ENCODE measurements around the gene DCUN1D4. TPM values are rescaled to one million over a fixed set of nuclear protein-coding genes. Genes with fewer than 3 reads are reported as not detected.

DCUN1D4 gene
- total RNA-seq, 1 donor, result 60.4 TPM

DNA sequence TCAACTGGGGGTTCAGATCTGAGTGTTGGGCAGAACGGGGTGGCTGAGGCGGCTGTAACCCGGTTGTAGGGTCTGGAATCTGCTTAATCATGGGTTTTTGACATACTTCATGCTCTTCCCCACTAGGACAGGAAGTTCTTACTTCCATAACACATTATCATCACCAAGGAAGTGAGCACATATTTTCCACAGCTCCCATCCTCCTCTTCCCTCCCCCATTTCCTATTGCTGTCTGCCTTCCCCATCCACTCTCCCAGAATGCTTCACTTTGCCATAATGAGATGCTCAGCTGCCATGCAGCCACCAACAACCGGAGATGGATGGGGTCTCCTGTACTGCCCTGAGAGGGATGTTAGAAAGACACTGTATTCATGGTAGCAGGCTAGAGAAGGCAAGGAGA, 6.4 kb upstream of the DCUN1D4 start:
- Histone ChIP-seq H3K27ac (ENCODE audit: low read depth, low read length) (no peak overlapping the region), H3K36me3 (ENCODE audit: insufficient read depth, low read length) (no peaks in the 10 kb centered on the region), H3K4me3 (ENCODE audit: insufficient read depth, low read length) (no peak overlapping the region), H2AFZ (ENCODE audit: low read length) (peak overlapping the region; percentile 38), H4K20me1 (ENCODE audit: insufficient read depth, low read length) (no peaks in the 10 kb centered on the region), H3K27me3 (ENCODE audit: insufficient read depth, low read length) (no peaks in the 10 kb centered on the region), H3K4me1 (ENCODE audit: insufficient read depth, low read length) (peaks cover 5% of the 10 kb centered on the region), H3K9me3 (ENCODE audit: low read depth, low read length) (no peaks in the 10 kb centered on the region), H3K79me2 (ENCODE audit: insufficient read depth, low read length) (no peaks in the 10 kb centered on the region), H3K4me2 (ENCODE audit: insufficient read depth, low read length) (no peak overlapping the region)
- no peak for TF ChIP-seq CTCF (IDR thresholded peaks at IDR 0.05; ENCODE audit: extremely low read depth, low read depth, low read length)
- DNase-seq (ENCODE audit: insufficient read length, low spot score, missing footprints), result no peak

GRCh38 chr4:51840781-51841180, 2.2 kb upstream of the DCUN1D4 start:
- no peak overlapping the region for H2AFZ ChIP-seq (ENCODE audit: low read length)
- no peaks in the 10 kb centered on the region for H3K36me3 ChIP-seq (ENCODE audit: insufficient read depth, low read length)
- peak; percentile 59 for DNase-seq (ENCODE audit: insufficient read length, low spot score, missing footprints)
- H3K27ac ChIP-seq (ENCODE audit: low read depth, low read length), result no peak overlapping the region
- TF ChIP-seq CTCF (IDR thresholded peaks at IDR 0.05; ENCODE audit: extremely low read depth, low read depth, low read length), result no peak
- H3K4me3 ChIP-seq (ENCODE audit: insufficient read depth, low read length), result no peak overlapping the region
- H4K20me1 ChIP-seq (ENCODE audit: insufficient read depth, low read length), result peaks cover 8% of the 10 kb centered on the region
- no peaks in the 10 kb centered on the region for H3K27me3 ChIP-seq (ENCODE audit: insufficient read depth, low read length)
- no peak overlapping the region for H3K4me2 ChIP-seq (ENCODE audit: insufficient read depth, low read length)
- H3K79me2 ChIP-seq (ENCODE audit: insufficient read depth, low read length), result peaks cover 20% of the 10 kb centered on the region
- no peaks in the 10 kb centered on the region for H3K9me3 ChIP-seq (ENCODE audit: low read depth, low read length)
- peaks cover 19% of the 10 kb centered on the region for H3K4me1 ChIP-seq (ENCODE audit: insufficient read depth, low read length)

DNA sequence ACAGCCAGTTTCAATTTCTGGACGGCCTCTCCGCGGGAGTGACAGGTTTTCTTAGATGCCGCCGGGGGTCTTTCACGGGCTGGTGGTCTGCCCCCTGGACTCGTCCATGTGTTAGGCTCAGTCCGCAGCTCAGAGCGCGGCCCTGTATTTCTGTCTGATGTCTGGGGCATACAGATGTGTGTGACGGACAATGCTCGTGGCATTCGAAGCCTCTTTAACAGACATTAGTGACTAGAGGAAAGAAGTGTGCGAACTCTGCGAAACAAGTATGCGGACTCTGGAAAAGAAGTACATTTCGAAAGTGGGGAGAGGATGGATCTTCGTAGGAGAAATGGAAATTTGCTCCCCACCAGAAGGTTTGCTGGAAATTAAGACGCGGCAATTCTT, 793 bp upstream of the DCUN1D4 start:
- TF ChIP-seq CTCF (IDR thresholded peaks at IDR 0.05; ENCODE audit: extremely low read depth, low read depth, low read length), result no peak

DNA sequence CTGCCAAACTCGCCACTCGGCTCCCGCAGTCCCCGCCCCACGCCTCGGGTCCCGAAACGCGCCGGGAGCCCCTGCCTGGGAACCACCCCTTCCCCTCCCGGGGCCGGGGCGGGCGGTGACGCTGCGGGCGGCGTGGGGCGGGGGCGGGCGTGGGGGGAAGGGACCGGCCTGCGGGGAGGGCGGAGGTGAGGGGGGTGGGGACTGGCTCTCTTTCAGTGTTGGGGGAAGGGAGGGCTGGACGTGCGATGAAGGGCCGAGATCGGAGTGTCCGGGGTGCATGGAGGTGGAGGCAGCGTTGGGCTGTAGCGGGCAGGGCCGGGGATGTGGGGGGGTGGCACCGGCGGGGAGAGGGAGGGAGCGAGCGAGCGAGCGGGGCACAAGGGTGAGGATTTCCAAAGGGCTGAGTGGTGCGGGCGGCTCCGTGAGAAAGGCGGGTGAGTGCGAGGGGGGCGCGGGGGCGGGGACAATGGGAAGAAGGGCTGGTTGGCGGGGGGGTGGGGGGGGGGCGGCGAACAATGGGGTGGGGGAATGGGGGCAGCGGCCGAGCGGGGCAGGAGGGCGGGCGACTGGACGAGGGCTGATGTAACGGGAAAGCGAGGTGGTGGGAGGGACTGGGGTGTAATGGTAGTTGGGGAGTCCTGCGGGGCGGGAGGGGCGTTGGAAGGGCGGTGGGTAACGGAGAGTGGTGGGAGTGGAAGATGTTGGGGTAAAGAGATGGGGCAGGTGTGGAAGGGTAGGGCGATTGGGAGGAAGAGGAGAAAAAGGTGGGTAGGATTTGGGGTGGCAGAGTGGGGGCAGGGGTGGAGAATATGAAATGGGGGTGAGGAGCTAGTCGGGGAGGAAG, 578 bp downstream of the DCUN1D4 start:
- H2AFZ ChIP-seq (ENCODE audit: low read length), result peak overlapping the region; percentile 77
- no peaks in the 10 kb centered on the region for H3K36me3 ChIP-seq (ENCODE audit: insufficient read depth, low read length)
- peaks cover 48% of the 10 kb centered on the region for H3K79me2 ChIP-seq (ENCODE audit: insufficient read depth, low read length)
- peak overlapping the region; percentile 96 for H3K4me3 ChIP-seq (ENCODE audit: insufficient read depth, low read length)
- H4K20me1 ChIP-seq (ENCODE audit: insufficient read depth, low read length), result peaks cover 20% of the 10 kb centered on the region
- peak overlapping the region; percentile 95 for H3K4me2 ChIP-seq (ENCODE audit: insufficient read depth, low read length)
- peak; percentile 92 for DNase-seq (ENCODE audit: insufficient read length, low spot score, missing footprints)
- no peaks in the 10 kb centered on the region for H3K27me3 ChIP-seq (ENCODE audit: insufficient read depth, low read length)
- H3K27ac ChIP-seq (ENCODE audit: low read depth, low read length), result peak overlapping the region; percentile 58
- no peaks in the 10 kb centered on the region for H3K9me3 ChIP-seq (ENCODE audit: low read depth, low read length)
- H3K4me1 ChIP-seq (ENCODE audit: insufficient read depth, low read length), result peaks cover 25% of the 10 kb centered on the region
- TF ChIP-seq CTCF (IDR thresholded peaks at IDR 0.05; ENCODE audit: extremely low read depth, low read depth, low read length), result no peak

More for the DNA sequence above, 793 bp upstream of the DCUN1D4 start:
- peak overlapping the region; percentile 100 for H3K4me2 ChIP-seq (ENCODE audit: insufficient read depth, low read length)
- H4K20me1 ChIP-seq (ENCODE audit: insufficient read depth, low read length), result peaks cover 20% of the 10 kb centered on the region
- no peaks in the 10 kb centered on the region for H3K9me3 ChIP-seq (ENCODE audit: low read depth, low read length)
- H3K79me2 ChIP-seq (ENCODE audit: insufficient read depth, low read length), result peaks cover 34% of the 10 kb centered on the region
- H3K27ac ChIP-seq (ENCODE audit: low read depth, low read length), result peak overlapping the region; percentile 91
- peak; percentile 87 for DNase-seq (ENCODE audit: insufficient read length, low spot score, missing footprints)
- no peaks in the 10 kb centered on the region for H3K27me3 ChIP-seq (ENCODE audit: insufficient read depth, low read length)
- peaks cover 25% of the 10 kb centered on the region for H3K4me1 ChIP-seq (ENCODE audit: insufficient read depth, low read length)
- H2AFZ ChIP-seq (ENCODE audit: low read length), result peak overlapping the region; percentile 99
- no peaks in the 10 kb centered on the region for H3K36me3 ChIP-seq (ENCODE audit: insufficient read depth, low read length)
- H3K4me3 ChIP-seq (ENCODE audit: insufficient read depth, low read length), result peak overlapping the region; percentile 96

Data from osteoblast (primary cell).